OCI-LY7 (cell line): ENCODE data around the gene CTNNBL1. TPM values are rescaled to one million over a fixed set of nuclear protein-coding genes. Genes with fewer than 3 reads are reported as not detected.

ENCODE experiments used
- BruUV-seq: library from RNA; stranded (reverse); fragments of 400-500 nt; replicated peaks from 2 replicates; lab custom pipeline; 2021; lab: Mats Ljungman, UMichigan
- CTCF ChIA-PET: fragments of 300-600 bp; sonication (Branson Sonifier 250); formaldehyde crosslinking; loops from one replicate; lab custom pipeline; 2022; ENCODE audit warnings: antibody characterized with exemption; ENCODE audit not compliant: unreplicated experiment; lab: Charles Lee
- POLR2A ChIA-PET: fragments of 300-600 bp; sonication (Branson Sonifier 250); formaldehyde crosslinking; loops from one replicate; lab custom pipeline; 2022; ENCODE audit warnings: antibody characterized with exemption; lab: Charles Lee
- DNase-seq: peaks from one replicate; pipeline ENCODE4 v3.0.0-alpha.2; 2015; ENCODE audit warnings: low spot score
- H2AFZ ChIP-seq: fragments of 200-600 bp; sonication (generic), shearing (Covaris generic); 2 replicates; pipeline ENCODE4 v1.6.1; 2014; ENCODE audit warnings: mild to moderate bottlenecking, antibody characterized with exemption, low read length, moderate library complexity
- H3K27ac ChIP-seq: fragments of 200-600 bp; sonication (generic); 2 replicates; pipeline ENCODE4 v1.5.1; 2014; ENCODE audit warnings: mixed run types, low read depth, mild to moderate bottlenecking, moderate library complexity, low read length, inconsistent platforms; ENCODE audit not compliant: poor library complexity, severe bottlenecking
- H3K36me3 ChIP-seq: fragments of 200-600 bp; sonication (generic); 2 replicates; pipeline ENCODE4 v1.6.1; 2014; ENCODE audit warnings: mild to moderate bottlenecking, antibody characterized with exemption, low read length, moderate library complexity, mixed read lengths; ENCODE audit not compliant: insufficient read depth
- H3K4me1 ChIP-seq: fragments of 200-600 bp; sonication (generic); 2 replicates; pipeline ENCODE4 v1.5.1; 2014; ENCODE audit warnings: mild to moderate bottlenecking, low read length; ENCODE audit not compliant: insufficient read depth, poor library complexity, severe bottlenecking
- H3K4me2 ChIP-seq: fragments of 200-600 bp; sonication (generic); 2 replicates; pipeline ENCODE4 v1.6.1; 2014; ENCODE audit warnings: mild to moderate bottlenecking, low read length
- H3K4me3 ChIP-seq: fragments of 200-600 bp; sonication (generic); 2 replicates; pipeline ENCODE4 v1.5.1; 2014; ENCODE audit warnings: mild to moderate bottlenecking, low read depth, low read length; ENCODE audit not compliant: poor library complexity, severe bottlenecking
- H3K79me2 ChIP-seq: fragments of 200-600 bp; sonication (generic); 2 replicates; pipeline ENCODE4 v1.6.1; 2016; ENCODE audit warnings: low read depth, mild to moderate bottlenecking, low read length, moderate library complexity, mixed read lengths; ENCODE audit not compliant: insufficient read depth
- H3K9me2 ChIP-seq: fragments of 200-600 bp; sonication (generic); 2 replicates; pipeline ENCODE4 v1.6.1; 2016; ENCODE audit warnings: mild to moderate bottlenecking, low read length, mixed read lengths; ENCODE audit not compliant: insufficient read depth
- H3K9me3 ChIP-seq: fragments of 200-600 bp; sonication (generic); 2 replicates; pipeline ENCODE4 v1.6.1; 2014; ENCODE audit warnings: mild to moderate bottlenecking, mixed run types, low read length, mixed read lengths
- H4K20me1 ChIP-seq: fragments of 200-600 bp; sonication (generic); 2 replicates; pipeline ENCODE4 v1.6.1; 2014; ENCODE audit warnings: mild to moderate bottlenecking, antibody characterized with exemption, low read length, moderate library complexity, mixed read lengths; ENCODE audit not compliant: insufficient read depth
- CTCF ChIP-seq: fragments of 200-600 bp; sonication (generic); conservative IDR thresholded peaks from 2 replicates; pipeline ENCODE4 v1.5.1; 2014; ENCODE audit warnings: mild to moderate bottlenecking, antibody characterized with exemption, low read length, moderate library complexity, mixed read lengths
- EZH2phosphoT487 ChIP-seq: fragments of 200-600 bp; sonication (generic); IDR thresholded peaks from 2 replicates; pipeline ENCODE4 v1.6.1; 2018; ENCODE audit warnings: low read depth, borderline replicate concordance, mild to moderate bottlenecking, mixed run types, antibody characterized with exemption, low read length, moderate library complexity, mixed read lengths
- intact Hi-C: fragments of 100-400 bp; cut with micrococcal nuclease; formaldehyde crosslinking; loops from one replicate; pipeline ENCODE4 v1.10.0; 2022; ENCODE audit not compliant: unreplicated experiment
- total RNA-seq, 2 experiments: library from RNA; depleted of rRNA in 1 of 2; stranded (reverse); fragments of >200 nt in 1 of 2; shearing (Covaris generic) in 1 of 2; gene quantifications; 2 replicates each; pipeline ENCODE4 v1.2.3, GENCODE V29; 2014 to 2022

Gene CTNNBL1
- total RNA-seq, 2 experiments from 2014 or later, result 38.0 to 90.0 TPM

- H3K4me3 ChIP-seq, result no peak overlapping the region
- no peak overlapping the region for H3K27ac ChIP-seq
- H3K4me2 ChIP-seq, result no peak overlapping the region
- intact Hi-C loops, result no loop called here
- ChIA-PET POLR2A (no interaction called here), CTCF (no interaction called here)
- no peaks in the 10 kb centered on the region for H3K9me2 ChIP-seq
- no peaks in the 10 kb centered on the region for H3K9me3 ChIP-seq
- BruUV-seq, result no TSS peak
- H4K20me1 ChIP-seq, result no peaks in the 10 kb centered on the region
- H3K79me2 ChIP-seq, result no peaks in the 10 kb centered on the region
- no peak for DNase-seq
- H3K36me3 ChIP-seq, result no peaks in the 10 kb centered on the region
- H2AFZ ChIP-seq, result no peak overlapping the region
- TF ChIP-seq CTCF (no peak), EZH2phosphoT487 (no peak)
- no peaks in the 10 kb centered on the region for H3K4me1 ChIP-seq
Measured at GRCh38 chr20:37647946-37648345, 45.9 kb upstream of the CTNNBL1 start.

DNA sequence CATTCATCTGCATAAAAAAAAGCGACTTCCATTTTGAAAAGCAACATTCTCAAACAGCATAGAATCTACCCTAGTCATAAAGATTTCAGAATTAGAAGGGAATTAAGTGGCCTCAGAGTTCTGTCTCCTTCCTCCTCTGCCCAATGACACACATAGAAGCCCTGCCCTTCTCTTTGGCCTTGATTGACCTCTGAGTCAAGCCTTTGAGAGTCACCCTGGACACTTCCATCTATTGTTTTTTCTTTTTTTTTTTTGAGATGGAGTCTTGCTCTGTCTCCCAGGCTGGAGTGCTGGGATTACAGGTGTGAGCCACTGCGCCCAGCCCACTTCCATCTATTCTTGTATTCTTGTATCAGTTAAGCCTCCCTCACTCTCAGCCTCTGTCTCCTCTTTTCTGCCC is 44.8 kb upstream of the CTNNBL1 start:
- intact Hi-C loops, result no loop called here
- BruUV-seq, result no TSS peak
- no peaks in the 10 kb centered on the region for H3K9me2 ChIP-seq
- no peaks in the 10 kb centered on the region for H3K9me3 ChIP-seq
- no peak for DNase-seq
- CTCF ChIA-PET, result no interaction called here
- no peak overlapping the region for H2AFZ ChIP-seq
- no peak overlapping the region for H3K27ac ChIP-seq
- H3K36me3 ChIP-seq, result no peaks in the 10 kb centered on the region
- TF ChIP-seq EZH2phosphoT487 (no peak), CTCF (no peak)
- no peak overlapping the region for H3K4me2 ChIP-seq
- H3K4me3 ChIP-seq, result no peak overlapping the region
- H3K79me2 ChIP-seq, result no peaks in the 10 kb centered on the region
- no peaks in the 10 kb centered on the region for H3K4me1 ChIP-seq
- POLR2A ChIA-PET, result no interaction called here
- H4K20me1 ChIP-seq, result no peaks in the 10 kb centered on the region

GRCh38 chr20:37649676-37650370 is 44.0 kb upstream of the CTNNBL1 start:
- Histone ChIP-seq H2AFZ (no peak overlapping the region), H3K9me3 (no peaks in the 10 kb centered on the region), H4K20me1 (no peaks in the 10 kb centered on the region), H3K36me3 (no peaks in the 10 kb centered on the region), H3K4me3 (no peak overlapping the region), H3K4me1 (no peaks in the 10 kb centered on the region), H3K27ac (no peak overlapping the region), H3K79me2 (no peaks in the 10 kb centered on the region), H3K9me2 (no peaks in the 10 kb centered on the region), H3K4me2 (no peak overlapping the region)
- no TSS peak for BruUV-seq
- intact Hi-C loops, result loop anchor here (5.0 kb wide), 1 partner anchor 247 kb away; no protein-coding TSS in a partner anchor
- CTCF ChIA-PET, result interaction anchor here (0.5 kb wide), 1 partner anchor 343 kb away, joined by 6 read pairs; no protein-coding TSS in a partner anchor
- TF ChIP-seq CTCF (no peak), EZH2phosphoT487 (no peak)
- POLR2A ChIA-PET, result no interaction called here
- DNase-seq, result no peak
